DOHH2 (cell line): ENCODE measurements around the gene KIF6.

Source experiments
- H3F3A ChIP-seq: fragments of 200-600 bp; sonication (generic), shearing (Covaris generic); 2 replicates; pipeline ENCODE4 v1.6.0; 2016; ENCODE audit warnings: antibody characterized with exemption, mild to moderate bottlenecking; ENCODE audit not compliant: control insufficient read depth, insufficient read depth
- H3K27ac ChIP-seq: fragments of 200-600 bp; sonication (generic); 2 replicates; pipeline ENCODE4 v1.5.1; 2014; ENCODE audit warnings: low read depth, mild to moderate bottlenecking, low read length, moderate library complexity
- H3K27me3 ChIP-seq: fragments of 200-600 bp; sonication (generic); 2 replicates; pipeline ENCODE4 v1.6.1; 2014; ENCODE audit warnings: mild to moderate bottlenecking, low read length, mixed read lengths; ENCODE audit not compliant: control insufficient read depth
- H3K36me3 ChIP-seq: fragments of 200-600 bp; sonication (generic); 2 replicates; pipeline ENCODE4 v1.6.1; 2014; ENCODE audit warnings: mild to moderate bottlenecking, low read length, moderate library complexity, mixed read lengths; ENCODE audit not compliant: control insufficient read depth
- H3K4me1 ChIP-seq: fragments of 200-600 bp; sonication (generic); 2 replicates; pipeline ENCODE4 v1.6.1; 2014; ENCODE audit warnings: mild to moderate bottlenecking, low read length, mixed read lengths; ENCODE audit not compliant: control insufficient read depth
- H3K4me2 ChIP-seq: fragments of 200-600 bp; sonication (generic); 2 replicates; pipeline ENCODE4 v1.6.0; 2014; ENCODE audit warnings: mild to moderate bottlenecking, low read length, moderate library complexity
- H3K4me3 ChIP-seq: fragments of 200-600 bp; sonication (generic); 2 replicates; pipeline ENCODE4 v1.5.1; 2014; ENCODE audit warnings: mild to moderate bottlenecking, low read length, mixed read lengths
- H3K79me2 ChIP-seq: fragments of 200-600 bp; sonication (generic); 2 replicates; pipeline ENCODE4 v1.6.1; 2014; ENCODE audit warnings: mild to moderate bottlenecking, low read length, mixed read lengths; ENCODE audit not compliant: control insufficient read depth
- H3K9me2 ChIP-seq: fragments of 200-600 bp; sonication (generic); replicated peaks from 2 replicates; pipeline ENCODE4 v1.6.1; 2014; ENCODE audit warnings: mild to moderate bottlenecking, low read length, mixed read lengths; ENCODE audit not compliant: control insufficient read depth
- H3K9me3 ChIP-seq: fragments of 200-600 bp; sonication (generic); 2 replicates; pipeline ENCODE4 v1.6.1; 2014; ENCODE audit warnings: antibody characterized with exemption, low read length, mixed read lengths; ENCODE audit not compliant: control insufficient read depth, insufficient read depth
- H4K20me1 ChIP-seq: fragments of 200-600 bp; sonication (generic); 2 replicates; pipeline ENCODE4 v1.6.0; 2014; ENCODE audit warnings: low read depth, mild to moderate bottlenecking, antibody characterized with exemption, low read length, moderate library complexity; ENCODE audit not compliant: control insufficient read depth, insufficient read depth
- CTCF ChIP-seq: fragments of 200-600 bp; sonication (generic); IDR thresholded peaks from one replicate; pipeline ENCODE4 v1.5.1; 2014; ENCODE audit warnings: antibody characterized with exemption, mild to moderate bottlenecking, low read depth, low read length; ENCODE audit not compliant: poor library complexity, severe bottlenecking
- EZH2phosphoT487 ChIP-seq: fragments of 200-600 bp; sonication (generic); IDR thresholded peaks from 2 replicates; pipeline ENCODE4 v1.6.1; 2017; ENCODE audit warnings: borderline replicate concordance, mild to moderate bottlenecking, antibody characterized with exemption, low read length, moderate library complexity, mixed read lengths

The KIF6 gene

GRCh38 chr6:39752835-39753724 lies 27.9 kb upstream of the KIF6 start:
- Histone ChIP-seq H3K79me2 (no peaks in the 10 kb centered on the region), H3K36me3 (no peaks in the 10 kb centered on the region), H3K9me2 (no peaks in the 10 kb centered on the region), H4K20me1 (no peaks in the 10 kb centered on the region), H3K4me1 (no peaks in the 10 kb centered on the region), H3K27me3 (no peaks in the 10 kb centered on the region), H3F3A (no peaks in the 10 kb centered on the region), H3K4me2 (no peak overlapping the region), H3K4me3 (no peak overlapping the region), H3K27ac (no peak overlapping the region), H3K9me3 (no peaks in the 10 kb centered on the region)
- TF ChIP-seq CTCF (no peak), EZH2phosphoT487 (no peak)

DNA sequence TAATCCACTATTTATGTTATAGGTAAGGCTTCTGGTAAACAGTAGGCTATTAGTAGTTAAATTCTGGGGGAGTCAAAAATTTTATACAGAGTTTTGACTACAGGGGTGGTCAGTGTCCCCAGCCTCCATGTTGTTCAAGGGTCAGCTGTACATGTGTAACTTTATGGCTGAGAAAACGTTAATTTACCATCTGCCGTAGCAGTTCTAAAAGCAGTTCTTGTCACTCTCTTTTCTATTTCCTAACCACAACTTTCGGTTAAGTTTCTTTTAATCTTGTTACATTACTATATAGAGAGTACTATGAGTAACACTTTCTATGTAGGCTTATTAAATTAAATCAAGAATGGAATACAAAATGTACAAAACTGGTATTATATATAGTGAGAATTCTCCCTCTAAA lies 21.6 kb upstream of the KIF6 start:
- Histone ChIP-seq H3K4me3 (no peak overlapping the region), H4K20me1 (no peaks in the 10 kb centered on the region), H3K4me1 (no peaks in the 10 kb centered on the region), H3K27me3 (no peaks in the 10 kb centered on the region), H3K4me2 (no peak overlapping the region), H3K36me3 (no peaks in the 10 kb centered on the region), H3F3A (no peaks in the 10 kb centered on the region), H3K27ac (no peak overlapping the region), H3K9me2 (no peaks in the 10 kb centered on the region), H3K79me2 (no peaks in the 10 kb centered on the region), H3K9me3 (no peaks in the 10 kb centered on the region)
- TF ChIP-seq CTCF = no peak
- no peak for TF ChIP-seq EZH2phosphoT487

DNA sequence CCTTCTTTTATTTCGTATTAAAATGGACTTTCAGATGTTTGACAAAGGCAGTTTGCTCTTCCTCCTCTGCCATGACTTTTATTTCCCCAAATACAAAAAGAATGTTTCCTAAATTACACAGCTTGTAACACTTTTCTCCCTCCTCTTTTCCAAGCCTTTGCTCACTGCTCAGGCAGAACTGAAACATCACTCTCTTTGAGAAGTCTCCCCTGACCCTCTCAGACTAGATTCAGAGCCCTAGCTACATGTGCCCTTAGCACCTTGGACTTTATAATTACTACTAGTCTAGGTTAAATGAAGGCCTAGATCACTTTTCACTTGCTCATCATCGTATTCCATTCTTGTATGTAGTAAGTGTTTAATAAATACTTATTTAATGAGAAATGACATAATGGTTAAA lies 8.5 kb upstream of the KIF6 start:
- no peaks in the 10 kb centered on the region for H3K27me3 ChIP-seq
- no peak overlapping the region for H3K4me3 ChIP-seq
- no peaks in the 10 kb centered on the region for H3F3A ChIP-seq
- no peaks in the 10 kb centered on the region for H3K36me3 ChIP-seq
- no peaks in the 10 kb centered on the region; the same call in 1 of the 2 replicates for H3K9me3 ChIP-seq
- no peaks in the 10 kb centered on the region for H4K20me1 ChIP-seq
- H3K27ac ChIP-seq = no peak overlapping the region
- H3K9me2 ChIP-seq = no peaks in the 10 kb centered on the region
- no peak overlapping the region for H3K4me2 ChIP-seq
- no peaks in the 10 kb centered on the region for H3K79me2 ChIP-seq
- TF ChIP-seq EZH2phosphoT487 (no peak), CTCF (no peak)
- H3K4me1 ChIP-seq = no peaks in the 10 kb centered on the region
